Tongue (tissue), 2 donors: ENCODE measurements around the gene KAT5. TPM values are rescaled to one million over a fixed set of nuclear protein-coding genes. Genes with fewer than 3 reads are reported as not detected.
"Not testable (repeated sequence)": the region's sequence is repeated elsewhere in the genome, so short reads cannot be mapped to it uniquely, and the experiment has no call there.

Experiments used
- DNase-seq: peaks from one replicate; pipeline ENCODE4 v3.0.0-alpha.2; 2015
- total RNA-seq: library from RNA; depleted of rRNA; stranded (reverse); fragments of >200 nt; gene quantifications from one replicate; pipeline ENCODE4 v1.2.3, GENCODE V29; 2014

Gene KAT5
- total RNA-seq, 1 donor from 2014 or later = 39.5 TPM

DNA sequence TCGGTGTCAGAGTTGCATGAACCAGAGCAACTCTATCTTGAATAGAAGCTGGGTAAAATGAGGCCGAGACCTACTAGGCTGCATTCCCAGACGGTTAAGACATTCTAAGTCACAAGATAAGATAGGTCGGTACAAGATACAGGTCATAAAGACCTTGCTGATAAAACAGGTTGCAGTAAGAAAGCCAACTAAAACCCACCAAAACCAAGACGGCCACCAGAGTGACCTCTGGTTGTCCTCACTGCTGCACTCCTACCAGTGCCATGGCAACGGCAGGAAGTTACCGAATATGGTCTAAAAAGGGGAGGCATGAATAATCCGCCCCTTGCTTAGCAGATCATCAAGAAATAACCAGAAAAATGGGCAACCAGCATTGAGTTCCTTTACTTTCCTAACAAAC, 2.4 kb upstream of the KAT5 start:
- no peak for DNase-seq

DNA sequence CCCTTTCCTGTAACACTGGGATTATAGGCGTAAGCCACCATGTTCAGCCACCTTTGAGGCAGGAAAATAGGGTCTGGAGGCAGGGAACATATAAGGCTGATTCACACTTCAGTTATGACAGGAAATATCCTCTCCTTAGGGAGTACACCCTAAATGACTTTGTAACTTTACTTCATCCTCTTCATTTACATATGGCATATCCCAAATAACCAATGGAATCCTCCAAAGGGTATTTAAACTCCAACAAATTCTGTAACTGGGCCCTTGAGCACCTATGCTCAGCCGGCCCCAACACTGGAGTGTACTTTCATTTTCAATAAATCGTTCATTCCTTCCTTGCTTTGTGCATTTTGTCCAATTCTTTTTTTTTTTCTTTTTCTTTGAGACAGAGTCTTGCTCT, 1.6 kb upstream of the KAT5 start:
- DNase-seq = no peak

DNA sequence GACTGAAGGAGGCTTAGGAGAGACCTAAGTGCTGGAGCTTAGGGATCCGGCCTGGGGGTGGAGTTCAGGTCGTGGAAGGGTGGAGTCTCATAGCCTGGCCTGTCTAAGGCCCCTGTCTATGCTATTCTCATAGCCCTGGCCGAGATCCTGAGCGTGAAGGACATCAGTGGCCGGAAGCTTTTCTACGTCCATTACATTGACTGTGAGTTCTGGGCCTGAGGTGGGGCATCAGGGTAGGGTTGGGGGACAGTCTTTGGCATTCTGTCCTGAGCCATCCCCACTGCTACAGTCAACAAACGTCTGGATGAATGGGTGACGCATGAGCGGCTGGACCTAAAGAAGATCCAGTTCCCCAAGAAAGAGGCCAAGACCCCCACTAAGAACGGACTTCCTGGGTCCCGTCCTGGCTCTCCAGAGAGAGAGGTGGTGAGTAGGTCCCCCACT, 603 bp downstream of the KAT5 start:
- no peak for DNase-seq

DNA sequence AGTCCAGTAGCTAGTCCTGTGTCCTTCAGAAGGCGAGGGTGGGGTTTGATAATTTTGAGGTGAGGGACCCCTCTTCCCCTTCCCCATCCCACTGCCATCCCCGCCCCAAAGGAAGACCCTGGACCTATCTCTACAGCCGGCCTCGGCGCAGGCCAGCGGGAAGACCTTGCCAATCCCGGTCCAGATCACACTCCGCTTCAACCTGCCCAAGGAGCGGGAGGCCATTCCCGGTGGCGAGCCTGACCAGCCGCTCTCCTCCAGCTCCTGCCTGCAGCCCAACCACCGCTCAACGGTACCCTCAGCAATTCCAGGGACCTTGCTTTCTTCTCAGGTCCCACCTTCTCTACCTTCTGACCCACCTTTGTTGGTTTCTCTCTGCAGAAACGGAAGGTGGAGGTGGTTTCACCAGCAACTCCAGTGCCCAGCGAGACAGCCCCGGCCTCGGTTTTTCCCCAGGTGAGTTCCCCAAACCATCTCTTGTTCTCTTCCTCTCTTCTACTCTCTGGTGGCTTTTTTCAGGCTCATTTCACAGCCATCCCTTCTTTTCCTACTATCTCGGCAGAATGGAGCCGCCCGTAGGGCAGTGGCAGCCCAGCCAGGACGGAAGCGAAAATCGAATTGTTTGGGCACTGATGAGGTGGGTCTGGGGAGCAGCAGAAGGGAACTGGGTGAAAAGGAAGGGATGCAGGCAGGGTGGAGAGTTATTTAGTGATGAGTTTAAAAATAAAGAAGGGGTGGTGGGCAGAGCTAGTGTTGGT, 1.3 kb downstream of the KAT5 start:
- no peak for DNase-seq

DNA sequence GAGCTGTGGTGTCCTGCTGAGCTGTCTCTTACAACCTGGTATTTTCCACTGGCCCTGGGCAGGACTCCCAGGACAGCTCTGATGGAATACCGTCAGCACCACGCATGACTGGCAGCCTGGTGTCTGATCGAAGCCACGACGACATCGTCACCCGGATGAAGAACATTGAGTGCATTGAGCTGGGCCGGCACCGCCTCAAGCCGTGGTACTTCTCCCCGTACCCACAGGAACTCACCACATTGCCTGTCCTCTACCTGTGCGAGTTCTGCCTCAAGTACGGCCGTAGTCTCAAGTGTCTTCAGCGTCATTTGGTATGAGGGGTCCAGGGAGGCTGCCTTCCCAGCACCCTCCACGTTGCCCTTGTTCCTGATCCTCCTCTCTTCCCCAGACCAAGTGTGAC, 2.4 kb downstream of the KAT5 start:
- DNase-seq = no peak

DNA sequence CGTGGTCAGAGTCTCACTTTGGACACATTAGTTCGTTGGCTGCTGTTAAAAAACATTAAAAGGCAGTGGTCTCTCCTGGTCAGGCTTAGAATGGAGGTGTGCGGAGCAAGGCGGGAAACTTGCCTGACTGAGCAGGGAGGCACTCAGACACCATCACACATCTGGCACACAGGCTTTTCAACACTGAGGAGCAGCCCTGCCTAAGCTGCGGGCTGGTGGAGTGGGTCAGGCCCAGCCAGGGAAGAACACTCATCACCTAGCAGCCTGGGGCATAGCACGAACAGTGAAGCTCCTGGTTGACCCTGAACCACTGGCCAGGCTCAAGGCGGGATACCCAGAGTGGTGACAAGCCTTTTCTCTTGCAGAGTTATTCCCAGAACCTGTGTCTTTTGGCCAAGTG, 4.2 kb downstream of the KAT5 start:
- no peak for DNase-seq

DNA sequence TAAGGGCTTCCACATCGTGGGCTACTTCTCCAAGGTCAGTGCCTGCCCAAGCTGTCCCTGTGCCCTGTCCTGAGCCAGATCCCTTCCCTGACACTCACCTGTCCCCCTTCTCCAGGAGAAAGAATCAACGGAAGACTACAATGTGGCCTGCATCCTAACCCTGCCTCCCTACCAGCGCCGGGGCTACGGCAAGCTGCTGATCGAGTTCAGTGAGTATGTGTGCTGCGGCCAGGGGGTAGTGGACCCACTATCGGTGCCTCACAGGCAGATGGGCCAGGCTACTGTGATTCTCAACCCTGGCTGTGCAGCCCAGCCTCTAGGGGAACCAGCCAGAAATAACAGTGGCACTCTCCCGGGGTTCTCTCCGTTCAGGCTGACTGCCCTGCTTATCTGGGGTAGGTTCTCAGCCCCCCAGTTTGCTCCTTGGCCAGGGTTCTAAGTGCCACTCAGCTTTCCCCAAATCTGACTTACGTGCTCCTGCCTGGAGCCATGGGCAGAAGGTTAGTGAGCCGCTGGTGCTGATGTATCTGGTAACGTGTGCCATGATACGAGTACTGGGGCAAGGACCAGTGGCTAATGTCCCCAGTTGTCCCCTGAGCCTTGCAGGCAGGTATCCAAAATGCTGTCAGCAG, 4.8 kb downstream of the KAT5 start:
- no peak for DNase-seq

DNA sequence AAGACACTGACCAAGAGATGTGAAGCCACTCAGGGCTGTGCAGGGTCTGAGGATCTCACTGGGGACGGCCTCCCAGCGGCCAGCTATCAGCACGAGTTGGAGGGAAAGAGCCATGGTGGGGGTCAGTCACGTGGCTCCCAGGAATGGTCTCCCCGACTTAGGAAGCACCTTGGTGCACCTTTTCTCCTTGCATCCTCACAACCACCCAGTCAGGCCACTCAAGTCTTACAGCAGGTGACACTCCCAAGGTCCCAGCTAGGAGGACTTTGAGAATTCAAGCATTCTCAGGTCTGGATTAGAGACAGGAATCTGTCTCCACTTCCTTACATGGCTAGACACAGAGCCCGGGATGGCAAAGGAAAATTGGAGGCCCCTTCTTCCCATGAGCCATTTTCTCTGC, 5.9 kb downstream of the KAT5 start:
- DNase-seq = no peak

DNA sequence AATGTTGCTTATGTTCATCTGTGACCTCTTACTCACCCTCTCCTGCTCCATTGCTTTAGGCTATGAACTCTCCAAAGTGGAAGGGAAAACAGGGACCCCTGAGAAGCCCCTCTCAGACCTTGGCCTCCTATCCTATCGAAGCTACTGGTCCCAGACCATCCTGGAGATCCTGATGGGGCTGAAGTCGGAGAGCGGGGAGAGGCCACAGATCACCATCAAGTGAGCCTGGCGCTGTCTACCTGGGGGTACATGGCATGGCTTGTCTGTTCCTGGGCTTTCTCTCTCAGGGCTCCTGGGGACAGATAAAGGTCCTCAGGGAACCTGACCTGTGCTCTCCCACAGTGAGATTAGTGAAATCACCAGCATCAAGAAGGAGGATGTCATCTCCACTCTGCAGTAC, 6.5 kb downstream of the KAT5 start:
- DNase-seq = no peak

DNA sequence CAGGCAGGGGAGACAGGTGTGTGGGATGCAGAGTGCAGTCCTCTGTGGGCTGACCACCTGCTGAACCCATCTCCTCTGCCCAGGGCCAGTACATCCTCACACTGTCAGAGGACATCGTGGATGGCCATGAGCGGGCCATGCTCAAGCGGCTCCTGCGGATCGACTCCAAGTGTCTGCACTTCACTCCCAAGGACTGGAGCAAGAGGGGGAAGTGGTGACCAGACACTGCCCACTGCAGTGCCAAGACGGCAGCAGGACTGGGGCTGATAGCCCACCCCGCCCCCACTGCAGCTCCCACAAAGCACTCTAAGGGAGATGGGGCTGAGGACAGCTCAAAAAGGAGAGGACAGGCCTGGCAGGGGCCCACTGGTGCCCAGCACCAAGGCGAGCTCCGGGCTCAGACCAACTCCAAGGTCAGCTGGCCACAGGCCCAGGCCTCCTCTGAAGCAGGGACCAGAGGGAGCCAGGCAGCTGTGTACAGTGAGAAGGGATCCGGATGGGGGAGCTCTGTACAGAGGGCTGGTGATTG, 7.0 kb downstream of the KAT5 start:
- no peak for DNase-seq

DNA sequence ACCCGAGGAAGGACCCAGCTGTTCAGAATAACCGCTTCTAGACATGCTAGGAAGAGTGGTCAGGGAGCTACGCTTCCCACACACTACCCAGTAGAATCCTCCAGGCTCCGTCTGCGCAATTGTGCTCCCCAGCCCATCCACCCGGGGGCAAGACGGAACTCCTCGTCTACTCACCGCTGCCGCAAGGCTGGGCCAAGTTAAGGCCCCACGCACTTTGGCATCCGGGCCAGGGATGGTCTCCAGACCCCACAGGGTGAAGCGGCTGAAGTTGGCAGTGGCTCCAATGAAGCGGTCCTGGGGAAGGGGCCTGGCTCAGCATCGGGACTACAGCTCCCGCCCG, 7.8 kb downstream of the KAT5 start:
- DNase-seq = no peak

DNA sequence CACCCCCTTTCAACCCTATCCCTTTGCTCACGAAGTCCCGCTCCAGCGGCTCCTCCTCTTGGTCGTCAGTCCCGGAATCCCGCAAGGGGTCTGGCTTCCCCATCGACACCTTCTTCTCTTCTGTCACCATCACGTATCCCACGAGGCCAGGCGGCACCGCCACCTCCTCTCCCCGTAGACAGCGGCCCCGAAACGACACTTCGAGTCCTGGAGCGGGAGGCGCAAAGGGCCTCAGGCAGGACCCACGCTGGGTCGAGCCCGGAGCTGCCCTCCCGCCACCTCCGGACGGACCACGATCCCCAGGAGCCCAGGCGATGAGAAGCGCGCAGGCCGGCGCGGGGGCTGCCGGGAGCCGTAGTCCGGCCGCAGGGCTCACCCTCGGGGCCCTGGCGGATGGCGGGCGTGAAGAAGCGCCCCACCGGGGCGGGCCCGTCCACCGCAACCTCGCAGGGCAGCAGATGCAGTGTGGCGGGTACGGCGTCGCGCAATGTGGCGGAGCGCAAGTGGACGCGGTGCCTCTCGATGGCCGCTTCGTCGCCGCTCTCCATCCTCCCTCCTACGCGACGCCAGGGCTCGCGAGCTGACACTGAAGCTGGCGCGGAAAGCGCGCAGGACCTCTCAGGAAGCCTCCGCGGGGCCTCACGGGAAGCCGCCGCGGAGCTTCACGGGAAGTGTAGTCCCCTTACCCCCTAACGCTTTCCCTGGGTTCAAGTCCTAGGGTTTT, 8.3 kb downstream of the KAT5 start, which contains the start of gene RNASEH2C:
TSS of gene RNASEH2C (minus strand) at position 588 of the 724 bp plus-strand sequence. CDS start at position 548, 40 bp downstream.
- peak; percentile 94 for DNase-seq

DNA sequence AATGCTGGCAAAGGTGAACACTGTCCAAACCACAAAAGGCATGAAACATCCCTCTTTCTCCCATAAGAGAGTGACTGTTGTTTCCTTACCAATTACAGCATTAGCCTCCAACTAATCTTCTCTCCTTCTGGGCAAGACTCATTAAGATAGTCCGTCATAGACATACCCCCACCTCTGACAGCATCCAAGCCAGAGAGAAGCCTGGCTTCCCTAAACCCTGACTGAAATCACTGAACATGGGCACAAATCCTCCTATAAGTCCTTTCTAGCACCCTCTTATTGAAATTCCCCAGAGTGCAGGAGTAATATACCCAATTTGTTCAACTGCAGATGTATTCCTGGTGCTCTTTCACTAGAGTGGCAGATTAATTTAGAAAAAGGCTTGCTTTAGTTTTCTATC, 10.2 kb downstream of the KAT5 start:
- no peak for DNase-seq

DNA sequence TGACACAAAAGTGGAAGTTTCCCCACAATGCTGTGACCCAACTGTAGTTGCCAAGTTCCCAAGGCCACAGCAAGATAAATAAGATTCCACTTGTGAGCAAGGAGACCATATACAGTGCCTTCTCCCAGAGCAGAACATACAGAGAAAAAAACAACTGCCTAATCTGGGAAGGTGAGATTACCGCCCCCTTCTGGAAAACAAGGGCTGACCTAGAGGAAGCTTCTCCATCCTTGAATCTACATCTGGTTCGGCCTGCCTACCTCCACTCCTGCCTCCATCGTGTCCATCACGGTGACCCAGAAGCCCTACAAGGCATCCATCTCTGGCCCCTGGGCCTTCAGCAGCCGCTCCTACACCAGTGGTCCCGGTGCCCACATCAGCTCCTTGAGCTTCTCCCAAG, 14.6 kb downstream of the KAT5 start:
- no peak for DNase-seq

DNA sequence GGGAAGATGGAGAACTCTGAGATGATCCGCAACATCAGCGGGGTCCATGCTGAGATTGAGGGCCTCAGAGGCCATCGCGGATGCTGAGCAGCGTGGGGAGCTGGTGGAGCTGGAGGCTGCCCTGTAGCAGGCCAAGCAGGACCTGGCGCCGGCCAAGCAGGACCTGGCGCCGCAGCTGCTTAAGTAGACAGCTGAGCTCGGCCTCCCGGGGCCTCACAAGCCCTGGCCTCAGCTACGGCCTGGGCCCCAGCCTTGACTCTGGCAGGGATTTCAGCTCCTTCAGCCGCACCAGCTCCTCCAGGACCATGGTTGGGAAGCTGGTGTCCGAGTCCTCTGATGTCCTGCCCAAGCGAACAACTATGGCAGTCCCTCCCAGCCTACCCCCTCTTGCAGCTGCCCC, 15.8 kb downstream of the KAT5 start:
- DNase-seq = no peak

DNA sequence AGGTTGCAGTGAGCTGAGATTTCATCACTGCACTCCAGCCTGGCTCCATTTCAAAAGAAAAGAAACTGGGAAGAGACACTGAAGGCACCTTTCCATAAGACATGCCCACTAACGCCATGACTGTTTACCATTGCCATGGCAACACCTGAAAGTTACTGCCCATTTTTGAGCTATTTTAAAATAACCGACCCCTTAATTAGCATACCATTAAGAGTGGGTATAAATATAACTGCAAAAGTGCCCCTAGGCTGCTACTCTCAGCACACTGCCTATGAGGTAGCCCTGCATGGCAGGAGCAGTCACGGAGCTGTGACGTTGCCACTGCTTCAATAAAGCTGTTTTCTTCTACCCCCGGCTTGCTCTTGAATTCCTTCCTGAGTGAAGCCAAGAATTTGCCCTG, 18.4 kb downstream of the KAT5 start:
- no peak for DNase-seq

DNA sequence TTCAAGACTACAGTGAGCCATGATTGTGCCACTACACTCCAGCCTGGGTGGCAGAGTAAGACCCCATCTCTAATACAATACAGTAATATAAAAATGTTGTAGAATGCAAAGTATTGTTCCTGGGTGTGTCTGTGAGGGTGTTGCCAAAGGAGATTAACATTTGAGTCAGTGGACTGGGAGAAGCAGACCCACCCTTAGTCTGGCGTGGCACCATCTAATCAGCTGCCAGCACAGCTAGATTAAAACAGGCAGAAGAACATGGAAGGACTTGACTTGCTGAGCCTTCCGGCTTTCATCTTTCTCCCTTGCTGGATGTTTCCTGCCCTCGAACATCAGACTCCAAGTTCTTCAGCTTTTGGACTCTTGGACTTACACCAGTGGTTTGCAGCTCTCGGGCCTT, 23.1 kb downstream of the KAT5 start:
- DNase-seq = not testable (repeated sequence)

DNA sequence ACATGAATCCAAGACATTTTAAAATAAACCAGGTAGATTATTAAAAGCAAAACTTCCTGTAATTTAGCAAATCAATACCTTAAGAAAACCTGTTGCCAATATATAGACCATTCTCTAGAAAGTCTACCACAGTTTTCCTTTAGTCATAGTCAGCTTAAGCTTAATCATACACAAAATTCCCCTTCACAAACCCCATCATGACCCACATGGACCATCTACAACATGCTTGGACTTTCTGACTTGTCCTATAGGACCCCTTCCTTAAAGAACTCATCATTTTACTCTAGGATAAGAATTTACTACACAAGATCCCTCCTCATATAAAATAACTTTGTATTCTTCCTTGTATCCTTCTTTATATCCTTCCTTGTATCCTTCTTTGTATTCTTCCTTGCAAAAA, 24.8 kb downstream of the KAT5 start:
- no peak for DNase-seq

DNA sequence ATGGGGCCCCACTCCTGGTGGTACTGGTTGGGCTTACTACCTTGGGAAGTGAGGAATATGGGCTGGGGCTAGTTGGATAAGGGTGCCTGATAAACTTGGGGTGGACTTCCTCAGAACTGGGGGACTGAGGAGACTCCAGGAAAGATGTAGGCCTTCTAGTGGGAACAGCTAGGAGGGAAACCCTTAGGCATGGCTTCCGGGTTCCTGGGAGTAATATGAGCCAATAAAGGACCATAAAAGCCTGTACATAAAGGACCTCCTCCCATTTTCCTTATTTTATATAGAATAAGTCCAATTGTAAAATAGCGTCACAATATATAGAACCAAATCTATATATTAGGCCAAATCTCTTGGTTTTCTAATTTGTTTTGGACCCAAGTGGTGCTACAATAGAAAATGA, 27.0 kb downstream of the KAT5 start:
- no peak for DNase-seq

DNA sequence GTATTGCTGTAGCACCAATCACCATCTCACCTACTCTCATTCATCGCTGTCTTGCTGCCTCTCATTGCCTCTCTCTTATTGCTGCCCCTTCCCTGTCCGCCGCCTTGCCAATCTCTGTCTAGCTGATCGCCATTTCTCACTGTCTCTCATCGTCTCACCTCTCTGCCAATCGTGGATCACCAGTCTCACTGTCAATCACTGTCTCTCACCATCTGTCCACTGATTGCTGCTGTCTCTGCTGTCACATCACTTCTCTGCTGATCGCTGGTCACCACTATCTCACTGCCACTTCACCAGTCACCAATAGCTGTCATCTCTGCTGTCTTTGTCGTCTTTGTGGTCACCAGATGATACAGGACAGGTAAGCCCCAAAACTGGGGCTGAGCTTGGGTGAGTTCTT, 29.1 kb downstream of the KAT5 start:
- no peak for DNase-seq

DNA sequence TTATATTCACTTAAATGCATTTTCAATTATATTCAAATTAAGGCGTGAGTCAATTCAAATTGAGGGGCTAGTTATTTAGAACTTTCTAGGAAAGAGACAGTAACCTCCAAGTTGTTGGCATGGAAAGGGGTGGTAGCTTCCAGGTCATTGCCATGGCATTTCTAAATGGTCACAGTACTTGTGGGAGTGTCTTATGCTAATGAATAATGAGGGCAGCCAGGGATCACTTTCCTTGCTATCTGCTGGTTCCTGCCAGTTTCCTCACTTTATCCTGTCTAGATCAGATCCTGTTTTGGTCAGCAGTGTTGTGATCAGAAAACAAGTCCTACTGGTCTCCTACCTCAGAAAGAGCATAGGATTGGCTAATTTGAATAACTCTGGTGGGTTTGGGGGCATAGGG, 30.3 kb downstream of the KAT5 start:
- DNase-seq = no peak

DNA sequence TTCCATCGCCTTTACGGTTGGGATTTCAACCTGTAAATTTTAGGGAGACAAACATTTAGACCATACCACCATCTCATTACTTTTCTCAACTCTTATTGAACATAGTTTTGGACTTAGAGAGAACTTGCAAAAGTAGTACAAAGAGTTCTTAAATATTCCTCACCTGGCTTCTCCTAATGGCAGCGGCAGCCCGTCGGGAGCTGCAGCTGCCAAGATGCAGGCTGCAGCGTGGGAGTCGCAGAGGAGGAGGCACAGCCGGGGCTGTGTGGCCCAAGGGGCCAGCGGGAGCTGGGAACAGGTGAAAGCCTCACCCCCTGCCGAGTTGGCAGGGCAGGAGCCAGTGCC, 31.6 kb downstream of the KAT5 start:
- no peak for DNase-seq

DNA sequence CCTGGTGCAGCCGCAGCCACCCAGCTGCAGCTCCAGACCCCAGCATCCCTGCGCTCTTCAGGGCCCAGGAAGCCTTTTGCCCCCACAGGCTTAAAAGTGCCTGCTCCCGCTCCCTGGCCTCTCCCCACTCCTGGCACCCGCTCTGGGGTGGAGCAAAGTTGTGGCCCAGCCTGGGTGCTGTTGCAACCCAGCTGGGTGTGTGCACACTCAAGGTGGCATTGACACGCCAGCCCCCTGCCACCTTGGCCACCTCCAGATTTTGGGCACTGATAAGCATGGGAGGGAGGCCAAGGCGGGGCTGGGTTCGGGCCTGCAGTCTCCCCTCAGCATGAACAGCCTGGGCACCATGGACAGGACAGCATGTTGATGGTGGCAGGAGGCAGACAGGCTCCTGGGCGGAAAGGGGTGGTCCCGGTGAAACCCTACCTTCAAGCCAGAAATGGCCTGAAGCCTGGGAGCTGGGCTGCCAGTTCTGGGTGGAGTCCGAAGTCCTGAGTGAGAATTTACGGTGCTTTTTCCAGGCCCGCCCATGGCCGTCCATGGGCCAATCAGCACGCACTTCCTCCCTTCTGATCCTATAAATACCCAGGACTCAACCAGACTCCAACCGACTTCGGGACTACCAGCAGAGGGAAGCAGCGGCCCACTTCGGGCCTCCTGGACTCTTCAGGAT, 32.1 kb downstream of the KAT5 start:
- DNase-seq = no peak
